ENCODE results near the gene ARHGAP26. TPM values are rescaled to one million over a fixed set of nuclear protein-coding genes. Genes with fewer than 3 reads are reported as not detected.

Gene ARHGAP26
- total RNA-seq, 4 donors from 2014 or later, result 11.1 to 36.1 (median 21.8) TPM

DNA sequence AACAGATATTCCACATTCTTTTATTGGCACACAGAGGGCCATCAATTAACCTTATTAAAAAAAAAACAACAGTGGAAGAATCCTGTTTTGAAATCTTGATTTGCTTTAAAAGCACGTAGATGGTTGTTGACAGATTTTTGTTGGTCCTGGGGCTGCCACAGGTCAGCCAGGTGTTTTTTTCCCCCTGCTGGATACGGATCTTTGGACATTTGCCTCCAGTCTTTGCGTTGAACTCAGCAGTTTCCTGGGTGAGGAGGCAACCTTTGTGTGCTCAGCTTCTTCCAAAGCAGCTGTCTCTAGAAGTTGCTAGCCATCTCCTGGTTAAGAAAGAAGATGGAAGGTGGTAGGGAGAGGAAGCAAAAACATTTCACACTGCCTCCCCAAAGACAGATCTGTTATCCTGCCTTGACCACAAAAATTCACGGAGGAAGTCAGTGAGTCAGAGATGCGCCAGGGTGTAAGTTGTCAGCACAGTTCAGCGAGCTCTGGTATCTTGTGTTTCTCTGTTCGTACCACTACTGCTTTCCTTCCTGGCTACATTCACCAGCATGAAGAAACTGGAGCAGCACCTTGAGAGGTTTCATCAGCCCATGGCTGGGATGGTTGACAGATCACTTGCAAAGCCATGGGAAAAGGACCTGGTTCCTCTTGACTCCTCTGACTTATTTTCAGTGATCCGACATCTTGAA, 207.3 kb downstream of the ARHGAP26 start:
- Histone ChIP-seq H3K9me3 (no peaks in the 10 kb centered on the region), H3K4me1 (peaks cover 19% of the 10 kb centered on the region), H3K4me3 (no peak overlapping the region), H3K27ac (no peak overlapping the region), H3K36me3 (no peaks in the 10 kb centered on the region), H3K27me3 (no peaks in the 10 kb centered on the region)
- no peak for DNase-seq (ENCODE audit: low spot score in 2 of 2)
- TF ChIP-seq EP300 (IDR thresholded peaks at IDR 0.05) (no peak), POLR2AphosphoS5 (IDR thresholded peaks at IDR 0.05) (no peak), POLR2A (IDR thresholded peaks at IDR 0.05) (no peak)
- TF ChIP-seq, protein P1, sequence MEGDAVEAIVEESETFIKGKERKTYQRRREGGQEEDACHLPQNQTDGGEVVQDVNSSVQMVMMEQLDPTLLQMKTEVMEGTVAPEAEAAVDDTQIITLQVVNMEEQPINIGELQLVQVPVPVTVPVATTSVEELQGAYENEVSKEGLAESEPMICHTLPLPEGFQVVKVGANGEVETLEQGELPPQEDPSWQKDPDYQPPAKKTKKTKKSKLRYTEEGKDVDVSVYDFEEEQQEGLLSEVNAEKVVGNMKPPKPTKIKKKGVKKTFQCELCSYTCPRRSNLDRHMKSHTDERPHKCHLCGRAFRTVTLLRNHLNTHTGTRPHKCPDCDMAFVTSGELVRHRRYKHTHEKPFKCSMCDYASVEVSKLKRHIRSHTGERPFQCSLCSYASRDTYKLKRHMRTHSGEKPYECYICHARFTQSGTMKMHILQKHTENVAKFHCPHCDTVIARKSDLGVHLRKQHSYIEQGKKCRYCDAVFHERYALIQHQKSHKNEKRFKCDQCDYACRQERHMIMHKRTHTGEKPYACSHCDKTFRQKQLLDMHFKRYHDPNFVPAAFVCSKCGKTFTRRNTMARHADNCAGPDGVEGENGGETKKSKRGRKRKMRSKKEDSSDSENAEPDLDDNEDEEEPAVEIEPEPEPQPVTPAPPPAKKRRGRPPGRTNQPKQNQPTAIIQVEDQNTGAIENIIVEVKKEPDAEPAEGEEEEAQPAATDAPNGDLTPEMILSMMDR (IDR thresholded peaks at IDR 0.05), result no peak
- WGBS, result 66% methylated on average over 8 of the region's 8 CpGs

DNA sequence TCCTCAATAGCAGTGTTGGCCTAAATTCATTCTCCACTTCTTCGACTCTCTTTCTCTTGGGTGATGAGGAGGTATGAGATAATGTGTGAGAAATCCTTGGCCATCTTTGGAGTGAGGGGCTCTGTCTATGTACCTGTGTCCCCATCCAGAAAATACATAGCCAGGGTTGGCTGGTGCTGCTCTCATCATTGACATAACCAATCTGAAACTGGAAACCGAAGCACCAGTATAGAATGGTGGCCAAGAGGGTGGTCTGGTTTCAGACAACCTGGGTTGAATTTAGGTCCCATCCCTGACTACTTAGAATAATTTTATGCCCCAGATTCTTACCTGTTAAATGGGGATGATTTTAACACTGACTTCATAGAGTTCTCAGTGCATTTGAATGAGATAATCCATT, 208.1 kb downstream of the ARHGAP26 start:
- no peaks in the 10 kb centered on the region for H3K27me3 ChIP-seq
- no peak overlapping the region for H3K4me3 ChIP-seq
- no peak for DNase-seq (ENCODE audit: low spot score in 2 of 2)
- WGBS, result 97% methylated on average over 2 of the region's 2 CpGs
- no peak overlapping the region for H3K27ac ChIP-seq
- no peaks in the 10 kb centered on the region for H3K9me3 ChIP-seq
- H3K4me1 ChIP-seq, result peaks cover 26% of the 10 kb centered on the region
- no peaks in the 10 kb centered on the region for H3K36me3 ChIP-seq
- TF ChIP-seq, protein P1 (IDR thresholded peaks at IDR 0.05), result no peak
- no peak for TF ChIP-seq POLR2AphosphoS5 (IDR thresholded peaks at IDR 0.05)
- TF ChIP-seq EP300 (IDR thresholded peaks at IDR 0.05), result no peak
- TF ChIP-seq POLR2A (IDR thresholded peaks at IDR 0.05), result no peak

DNA sequence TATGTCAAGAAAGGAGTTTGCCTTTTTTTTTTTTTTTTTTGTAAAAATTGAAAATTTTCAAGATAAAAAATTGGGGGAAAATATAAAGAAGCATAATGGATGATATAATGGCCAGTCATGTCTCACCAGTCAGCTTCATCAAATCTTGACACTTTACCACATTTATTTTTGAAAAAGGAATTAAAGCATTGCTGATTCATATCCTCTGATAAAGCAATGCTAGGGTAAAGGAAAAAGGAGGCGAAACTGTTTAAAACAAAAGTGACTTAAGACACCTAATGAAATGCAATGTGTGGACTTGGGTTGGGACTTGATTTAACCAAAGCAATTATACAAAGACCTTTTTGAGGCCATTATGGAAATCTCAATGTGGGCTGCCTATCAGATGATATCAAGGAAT, 208.5 kb downstream of the ARHGAP26 start:
- TF ChIP-seq POLR2AphosphoS5 (IDR thresholded peaks at IDR 0.05) (no peak), POLR2A (IDR thresholded peaks at IDR 0.05) (no peak), EP300 (IDR thresholded peaks at IDR 0.05) (no peak)
- TF ChIP-seq, protein P1 (IDR thresholded peaks at IDR 0.05), result no peak
- Histone ChIP-seq H3K4me1 (peaks cover 26% of the 10 kb centered on the region), H3K4me3 (no peak overlapping the region), H3K9me3 (no peaks in the 10 kb centered on the region), H3K36me3 (no peaks in the 10 kb centered on the region), H3K27me3 (no peaks in the 10 kb centered on the region), H3K27ac (no peak overlapping the region)
- 83% methylated on average over 1 of the region's 1 CpG for WGBS
- DNase-seq (ENCODE audit: low spot score in 2 of 2), result no peak

DNA sequence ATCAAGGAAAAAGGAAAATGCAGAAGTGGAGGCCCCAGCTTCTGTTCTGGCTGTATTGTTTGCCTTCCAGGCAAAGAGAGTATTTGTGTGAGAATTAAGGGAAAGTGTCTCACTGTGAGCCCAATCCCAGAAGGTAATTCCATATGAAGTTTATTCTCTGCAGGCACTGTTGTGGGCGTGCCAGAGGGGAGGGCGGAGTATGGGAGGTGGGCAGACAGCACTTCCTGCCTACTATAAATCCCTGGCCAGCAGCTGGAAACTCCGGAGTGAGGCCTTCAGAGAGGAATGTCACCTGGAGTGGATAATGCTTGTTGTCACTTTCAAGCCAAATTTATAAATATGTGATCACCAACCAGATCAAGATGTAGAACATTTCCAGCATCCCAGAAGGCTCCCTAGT, 209.5 kb downstream of the ARHGAP26 start:
- no peaks in the 10 kb centered on the region for H3K9me3 ChIP-seq
- DNase-seq (ENCODE audit: low spot score in 2 of 2), result no peak
- peaks cover 26% of the 10 kb centered on the region for H3K4me1 ChIP-seq
- no peak overlapping the region for H3K4me3 ChIP-seq
- whole genome bisulfite sequencing, result 60% methylated on average over 3 of the region's 3 CpGs
- no peak overlapping the region for H3K27ac ChIP-seq
- no peaks in the 10 kb centered on the region for H3K27me3 ChIP-seq
- no peak for TF ChIP-seq EP300 (IDR thresholded peaks at IDR 0.05)
- no peaks in the 10 kb centered on the region for H3K36me3 ChIP-seq

DNA sequence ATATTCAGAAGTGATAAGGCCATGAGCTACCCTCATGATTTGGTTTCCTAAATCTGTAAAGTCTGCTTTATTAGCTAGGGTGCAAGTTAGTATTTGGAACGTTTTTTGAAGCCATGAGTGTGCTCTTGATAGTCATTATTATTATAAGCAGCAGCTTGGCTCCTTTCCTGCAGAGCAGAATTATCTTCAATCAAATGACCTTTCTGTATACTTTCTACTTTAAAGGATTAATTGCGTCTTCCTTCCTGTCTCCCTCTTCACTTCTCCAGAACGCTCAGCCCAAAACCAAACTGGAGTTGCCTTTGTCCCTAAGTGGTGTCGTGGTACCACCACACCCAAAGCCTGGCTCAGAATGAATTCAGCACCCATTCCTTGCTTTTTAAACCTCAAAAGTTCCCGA, 211.3 kb downstream of the ARHGAP26 start:
- no peak for TF ChIP-seq POLR2AphosphoS5 (IDR thresholded peaks at IDR 0.05)
- TF ChIP-seq POLR2A (IDR thresholded peaks at IDR 0.05), result no peak
- TF ChIP-seq, protein P1 (IDR thresholded peaks at IDR 0.05), result no peak
- TF ChIP-seq EP300 (IDR thresholded peaks at IDR 0.05), result no peak
- Histone ChIP-seq H3K36me3 (no peaks in the 10 kb centered on the region), H3K27me3 (no peaks in the 10 kb centered on the region), H3K27ac (no peak overlapping the region), H3K4me1 (peaks cover 26% of the 10 kb centered on the region), H3K9me3 (no peaks in the 10 kb centered on the region), H3K4me3 (no peak overlapping the region)
- 10% methylated on average over 5 of the region's 5 CpGs for WGBS
- no peak for DNase-seq (ENCODE audit: low spot score in 2 of 2)
